A549 (cell line): ENCODE results near the gene OGDH. TPM values are rescaled to one million over a fixed set of nuclear protein-coding genes. Genes with fewer than 3 reads are reported as not detected.

Experiments
- ATAC-seq, 2 experiments: fragments of 200-7000 bp in 1 of 2; fragments of >200 bp in 1 of 2; cut with Nextera tagmentation in 1 of 2; cut with Tn5 transposase in 1 of 2; 3 replicates each; pipeline versions ENCODE4 v1.8.0 to v1.9.1; 2018 to 2020; ENCODE audit warnings: mild to moderate bottlenecking in 1 of 2, moderate library complexity in 1 of 2
- CTCF ChIA-PET: fragments of 300-600 bp; sonication (Branson Sonifier 250); formaldehyde crosslinking; extraction: SDS; loops from one replicate; lab custom pipeline; 2021; ENCODE audit warnings: antibody characterized with exemption, inconsistent platforms; lab: Yijun Ruan, JAX
- POLR2A ChIA-PET: fragments of 350-600 bp; formaldehyde crosslinking; extraction: SDS; loops from one replicate; lab custom pipeline; 2021; ENCODE audit warnings: antibody characterized with exemption, inconsistent platforms; lab: Yijun Ruan, JAX
- DNase-seq, 2 experiments: peaks; one replicate each; pipeline versions ENCODE4 v3.0.0 to v3.0.0-alpha.2; 2011 to 2016; ENCODE audit warnings: low read depth in 1 of 2, low spot score in 1 of 2
- FAIRE-seq: peaks from 2 replicates; lab custom pipeline; 2011; peaks lifted over from hg19 to GRCh38; lab: Jason Lieb, UNC
- H3K27ac ChIP-seq, 2 experiments: fragments of >200 bp; sonication (Bioruptor Twin); formaldehyde crosslinking; 3 replicates each; pipeline ENCODE4 v1.5.1; 2016 to 2017
- H3K4me1 ChIP-seq: fragments of >200 bp; sonication (Bioruptor Twin); formaldehyde crosslinking; 3 replicates; pipeline ENCODE4 v1.6.1; 2016
- H3K4me2 ChIP-seq: fragments of >200 bp; sonication (Bioruptor Twin); formaldehyde crosslinking; 3 replicates; pipeline ENCODE4 v1.6.1; 2016
- H3K4me3 ChIP-seq: fragments of >200 bp; sonication (Bioruptor Twin); formaldehyde crosslinking; 3 replicates; pipeline ENCODE4 v1.5.1; 2016
- H3K9me3 ChIP-seq: fragments of >200 bp; sonication (Bioruptor Twin); formaldehyde crosslinking; 3 replicates; pipeline ENCODE4 v1.6.1; 2016
- ATOH8 ChIP-seq: fragments of 250-450 bp; sonication (Bioruptor Pico); IDR thresholded peaks from 2 replicates; pipeline ENCODE4 v1.5.0; 2020; ENCODE audit warnings: low read depth, mild to moderate bottlenecking, moderate library complexity
- BHLHE40 ChIP-seq: IDR thresholded peaks from 2 replicates; pipeline ENCODE4 v1.6.1; 2012; ENCODE audit warnings: low read depth, low read length, inconsistent platforms
- CEBPB ChIP-seq, 2 experiments: fragments of >200 bp in 1 of 2; sonication (Bioruptor Twin) in 1 of 2; formaldehyde crosslinking in 1 of 2; IDR thresholded peaks; 2 replicates each; pipeline ENCODE4 v1.6.1; 2012 to 2016
- EHF ChIP-seq: fragments of 250-450 bp; sonication (Bioruptor Pico); IDR thresholded peaks from 2 replicates; pipeline ENCODE4 v1.5.0; 2020; ENCODE audit warnings: mild to moderate bottlenecking
- EHMT2 ChIP-seq: fragments of 200-600 bp; sonication (generic); IDR thresholded peaks from 2 replicates; pipeline ENCODE4 v1.6.1; 2016; ENCODE audit warnings: antibody characterized with exemption, low read depth, mild to moderate bottlenecking, moderate library complexity
- FOSB ChIP-seq: fragments of 250-450 bp; sonication (Bioruptor Pico); IDR thresholded peaks from 2 replicates; pipeline ENCODE4 v1.5.0; 2020; ENCODE audit warnings: mild to moderate bottlenecking, moderate library complexity
- FOXS1 ChIP-seq: fragments of 250-450 bp; sonication (Bioruptor Pico); IDR thresholded peaks from 2 replicates; pipeline ENCODE4 v1.5.0; 2020; ENCODE audit warnings: mild to moderate bottlenecking, moderate library complexity
- GATA3 ChIP-seq: IDR thresholded peaks from 2 replicates; pipeline ENCODE4 v1.6.1; 2012; ENCODE audit warnings: borderline replicate concordance
- HDAC2 ChIP-seq: fragments of 200-600 bp; sonication (generic); IDR thresholded peaks from 2 replicates; pipeline ENCODE4 v1.6.1; 2016
- HEYL ChIP-seq: fragments of 250-450 bp; sonication (Bioruptor Pico); IDR thresholded peaks from 2 replicates; pipeline ENCODE4 v1.8.0; 2021; ENCODE audit warnings: mild to moderate bottlenecking, moderate library complexity
- HOXA7 ChIP-seq: fragments of 250-450 bp; sonication (Bioruptor Pico); IDR thresholded peaks from 2 replicates; pipeline ENCODE4 v1.5.0; 2020; ENCODE audit warnings: mild to moderate bottlenecking, moderate library complexity
- JUN ChIP-seq, 2 experiments: fragments of >200 bp; sonication (Bioruptor Twin); formaldehyde crosslinking; IDR thresholded peaks; 2 replicates in 1 of 2; 3 replicates in 1 of 2; pipeline ENCODE4 v1.6.1; 2016 to 2017
- RAD21 ChIP-seq, 2 experiments: fragments of >200 bp in 1 of 2; sonication (Bioruptor Twin) in 1 of 2; formaldehyde crosslinking in 1 of 2; IDR thresholded peaks in 1 of 2; conservative IDR thresholded peaks in 1 of 2; 2 replicates in 1 of 2; 3 replicates in 1 of 2; pipeline ENCODE4 v1.6.1; 2012 to 2018; ENCODE audit warnings: inconsistent platforms in 1 of 2
- RNF2 ChIP-seq: fragments of 200-600 bp; sonication (generic); IDR thresholded peaks from 2 replicates; pipeline ENCODE4 v1.6.1; 2016; ENCODE audit warnings: low read depth, mild to moderate bottlenecking, antibody characterized with exemption, moderate library complexity, borderline replicate concordance
- SMC3 ChIP-seq: fragments of >200 bp; sonication (Bioruptor Twin); formaldehyde crosslinking; IDR thresholded peaks from 3 replicates; pipeline ENCODE4 v1.6.1; 2018; ENCODE audit warnings: inconsistent platforms
- TP53 ChIP-seq: fragments of 250-450 bp; sonication (Bioruptor Pico); IDR thresholded peaks from 2 replicates; pipeline ENCODE4 v1.5.0; 2021; ENCODE audit warnings: mild to moderate bottlenecking, moderate library complexity
- ZSCAN20 ChIP-seq: fragments of 250-450 bp; sonication (Bioruptor Pico); IDR thresholded peaks from 2 replicates; pipeline ENCODE4 v1.8.0; 2022; ENCODE audit warnings: mild to moderate bottlenecking, moderate library complexity
- WGBS: methylation state at CpG from one replicate; pipeline ENCODE4 v1.1.6; 2017; ENCODE audit errors: missing lambda C conversion rate; 5-methylcytosine and 5-hydroxymethylcytosine counted together
- polyA plus RNA-seq, 4 experiments: library from polyadenylated mRNA; depleted of rRNA in 3 of 4; stranded (reverse); fragments of >200 nt; fragmentation: RNase III in 1 of 4; extraction: RNeasy Plus Mini Kit Qiagen cat#74134 plus additional on column Dnase treatment in 1 of 4; gene quantifications; 2 replicates in 3 of 4; 3 replicates in 1 of 4; pipeline ENCODE4 v1.2.3, GENCODE V29; 2011 to 2017
- TF ChIP-seq, protein P1 (sequence below): fragments of 150-350 bp; IDR thresholded peaks from 2 replicates; pipeline ENCODE4 v1.6.1; 2014; ENCODE audit warnings: low read depth, mild to moderate bottlenecking, low read length
- TF ChIP-seq, protein P2 (sequence below): fragments of 200-600 bp; sonication (generic); IDR thresholded peaks from 2 replicates; pipeline ENCODE4 v1.6.1; 2016; ENCODE audit warnings: antibody characterized with exemption, mild to moderate bottlenecking, moderate library complexity
- TF ChIP-seq, protein P3 (sequence below): IDR thresholded peaks from 2 replicates; pipeline ENCODE4 v1.6.1; 2012
- TF ChIP-seq, protein P4 (sequence below): IDR thresholded peaks from 2 replicates; pipeline ENCODE4 v1.6.1; 2012

OGDH gene
- polyA plus RNA-seq, 2 of the 4 experiments (the other 2 are of a cell fraction), result 32.5 to 38.8 TPM

DNA sequence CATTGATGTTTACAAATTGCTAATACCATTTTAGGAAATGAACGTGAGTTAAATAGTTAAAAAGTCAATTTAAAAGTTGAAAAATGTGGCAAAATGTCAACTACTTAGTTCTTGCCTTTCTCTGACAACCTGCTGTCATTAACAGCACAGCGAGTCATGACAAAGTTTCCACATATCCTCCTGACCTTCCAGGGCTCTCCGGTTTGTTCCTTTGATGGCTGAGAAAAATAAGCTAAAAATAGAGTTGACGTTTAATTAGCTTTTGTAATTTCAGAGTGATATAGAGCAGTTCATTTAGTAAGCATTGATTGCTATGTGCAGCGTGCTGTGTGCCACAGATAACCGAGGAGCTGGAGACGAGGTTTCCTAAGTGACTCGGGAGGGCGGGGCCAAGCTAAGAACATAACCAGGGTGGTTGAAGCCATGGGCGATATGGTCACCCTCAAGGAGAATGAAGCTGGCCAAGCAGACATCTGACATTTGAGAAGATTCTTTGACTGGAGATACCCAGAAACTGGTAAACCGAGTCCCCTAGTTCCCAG is 47.9 kb downstream of the OGDH start:
- no peak for DNase-seq
- H3K9me3 ChIP-seq, result peaks cover 5% of the 10 kb centered on the region; the same call in 1 of the 3 replicates
- CTCF ChIA-PET, result no interaction called here
- WGBS, result 89% methylated on average over 11 of the region's 11 CpGs
- H3K4me3 ChIP-seq, result no peak overlapping the region
- H3K4me2 ChIP-seq, result no peak overlapping the region
- POLR2A ChIA-PET, result no interaction called here
- no peaks in the 10 kb centered on the region for H3K4me1 ChIP-seq
- ATAC-seq, result no peak
- H3K27ac ChIP-seq, result no peak overlapping the region
- FAIRE-seq, result no peak
- no peak for TF ChIP-seq EHMT2
- no peak for TF ChIP-seq JUN (IDR thresholded peaks at IDR 0.05)
- no peak for TF ChIP-seq HEYL (CRISPR knock-in tag)
- no peak for TF ChIP-seq TP53 (CRISPR knock-in tag)
- TF ChIP-seq RAD21 (conservative IDR thresholded peaks at IDR 0.05 in 1 of 2, IDR thresholded peaks at IDR 0.05 in 1 of 2), result no peak

DNA sequence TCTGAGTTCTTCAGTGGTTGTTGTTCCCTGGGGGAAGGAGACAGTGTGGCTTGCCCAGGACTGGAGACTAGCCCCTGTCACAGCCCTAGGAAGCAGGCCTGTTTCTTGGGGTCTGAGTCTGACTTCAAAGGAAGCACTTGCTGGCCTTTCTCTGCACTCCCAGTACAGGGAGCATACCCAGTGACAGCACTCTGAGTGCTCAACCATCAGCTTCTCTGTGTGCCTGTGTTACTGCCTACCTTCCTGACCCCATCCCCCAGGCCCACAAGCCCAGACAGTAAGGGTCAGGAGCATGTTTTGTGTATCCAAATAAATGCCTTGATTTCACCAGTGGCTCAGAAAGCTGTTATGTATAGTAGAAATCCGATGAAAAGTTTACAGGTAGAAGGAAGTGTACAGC is 48.9 kb downstream of the OGDH start:
- Histone ChIP-seq H3K4me3 (no peak overlapping the region), H3K27ac (no peak overlapping the region), H3K4me1 (no peaks in the 10 kb centered on the region), H3K4me2 (no peak overlapping the region), H3K9me3 (peaks cover 5% of the 10 kb centered on the region; the same call in 1 of the 3 replicates)
- ChIA-PET POLR2A (no interaction called here), CTCF (interaction anchor here (1.1 to 1.9 kb wide), 4 partner anchors 13 to 318 kb away, joined by 3 to 4 read pairs (median 3); no protein-coding TSS in a partner anchor)
- ATAC-seq (0 out of 6 replicates have a peak, but pooled peaks of 1 of the 2 experiments have one; percentile 47), DNase-seq (no peak), FAIRE-seq (no peak)
- TF ChIP-seq HOXA7 (CRISPR knock-in tag) (no peak), SMC3 (no peak), ZSCAN20 (CRISPR knock-in tag) (no peak), FOXS1 (CRISPR knock-in tag) (no peak), BHLHE40 (no peak), FOSB (no peak)
- TF ChIP-seq, protein P1, sequence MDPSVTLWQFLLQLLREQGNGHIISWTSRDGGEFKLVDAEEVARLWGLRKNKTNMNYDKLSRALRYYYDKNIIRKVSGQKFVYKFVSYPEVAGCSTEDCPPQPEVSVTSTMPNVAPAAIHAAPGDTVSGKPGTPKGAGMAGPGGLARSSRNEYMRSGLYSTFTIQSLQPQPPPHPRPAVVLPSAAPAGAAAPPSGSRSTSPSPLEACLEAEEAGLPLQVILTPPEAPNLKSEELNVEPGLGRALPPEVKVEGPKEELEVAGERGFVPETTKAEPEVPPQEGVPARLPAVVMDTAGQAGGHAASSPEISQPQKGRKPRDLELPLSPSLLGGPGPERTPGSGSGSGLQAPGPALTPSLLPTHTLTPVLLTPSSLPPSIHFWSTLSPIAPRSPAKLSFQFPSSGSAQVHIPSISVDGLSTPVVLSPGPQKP, result no peak
- TF ChIP-seq, protein P2, sequence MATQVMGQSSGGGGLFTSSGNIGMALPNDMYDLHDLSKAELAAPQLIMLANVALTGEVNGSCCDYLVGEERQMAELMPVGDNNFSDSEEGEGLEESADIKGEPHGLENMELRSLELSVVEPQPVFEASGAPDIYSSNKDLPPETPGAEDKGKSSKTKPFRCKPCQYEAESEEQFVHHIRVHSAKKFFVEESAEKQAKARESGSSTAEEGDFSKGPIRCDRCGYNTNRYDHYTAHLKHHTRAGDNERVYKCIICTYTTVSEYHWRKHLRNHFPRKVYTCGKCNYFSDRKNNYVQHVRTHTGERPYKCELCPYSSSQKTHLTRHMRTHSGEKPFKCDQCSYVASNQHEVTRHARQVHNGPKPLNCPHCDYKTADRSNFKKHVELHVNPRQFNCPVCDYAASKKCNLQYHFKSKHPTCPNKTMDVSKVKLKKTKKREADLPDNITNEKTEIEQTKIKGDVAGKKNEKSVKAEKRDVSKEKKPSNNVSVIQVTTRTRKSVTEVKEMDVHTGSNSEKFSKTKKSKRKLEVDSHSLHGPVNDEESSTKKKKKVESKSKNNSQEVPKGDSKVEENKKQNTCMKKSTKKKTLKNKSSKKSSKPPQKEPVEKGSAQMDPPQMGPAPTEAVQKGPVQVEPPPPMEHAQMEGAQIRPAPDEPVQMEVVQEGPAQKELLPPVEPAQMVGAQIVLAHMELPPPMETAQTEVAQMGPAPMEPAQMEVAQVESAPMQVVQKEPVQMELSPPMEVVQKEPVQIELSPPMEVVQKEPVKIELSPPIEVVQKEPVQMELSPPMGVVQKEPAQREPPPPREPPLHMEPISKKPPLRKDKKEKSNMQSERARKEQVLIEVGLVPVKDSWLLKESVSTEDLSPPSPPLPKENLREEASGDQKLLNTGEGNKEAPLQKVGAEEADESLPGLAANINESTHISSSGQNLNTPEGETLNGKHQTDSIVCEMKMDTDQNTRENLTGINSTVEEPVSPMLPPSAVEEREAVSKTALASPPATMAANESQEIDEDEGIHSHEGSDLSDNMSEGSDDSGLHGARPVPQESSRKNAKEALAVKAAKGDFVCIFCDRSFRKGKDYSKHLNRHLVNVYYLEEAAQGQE, result no peak
- 27% methylated on average over 1 of the region's 1 CpG for WGBS

- FAIRE-seq (no peak), ATAC-seq (no peak), DNase-seq (no peak)
- POLR2A ChIA-PET, result no interaction called here
- CTCF ChIA-PET, result interaction anchor here (0.7 to 0.8 kb wide), 2 partner anchors 70 to 538 kb away, joined by 3 to 4 read pairs; no protein-coding TSS in a partner anchor
- Histone ChIP-seq H3K4me2 (no peak overlapping the region), H3K9me3 (peaks cover 20% of the 10 kb centered on the region; the same call in 2 of the 3 replicates), H3K4me1 (no peaks in the 10 kb centered on the region), H3K4me3 (no peak overlapping the region), H3K27ac (no peak overlapping the region)
- 87% methylated on average over 7 of the region's 7 CpGs for WGBS
- TF ChIP-seq HDAC2, result no peak
- no peak for TF ChIP-seq RNF2
- TF ChIP-seq, protein P3, sequence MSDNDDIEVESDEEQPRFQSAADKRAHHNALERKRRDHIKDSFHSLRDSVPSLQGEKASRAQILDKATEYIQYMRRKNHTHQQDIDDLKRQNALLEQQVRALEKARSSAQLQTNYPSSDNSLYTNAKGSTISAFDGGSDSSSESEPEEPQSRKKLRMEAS, result no peak
- TF ChIP-seq, protein P4, sequence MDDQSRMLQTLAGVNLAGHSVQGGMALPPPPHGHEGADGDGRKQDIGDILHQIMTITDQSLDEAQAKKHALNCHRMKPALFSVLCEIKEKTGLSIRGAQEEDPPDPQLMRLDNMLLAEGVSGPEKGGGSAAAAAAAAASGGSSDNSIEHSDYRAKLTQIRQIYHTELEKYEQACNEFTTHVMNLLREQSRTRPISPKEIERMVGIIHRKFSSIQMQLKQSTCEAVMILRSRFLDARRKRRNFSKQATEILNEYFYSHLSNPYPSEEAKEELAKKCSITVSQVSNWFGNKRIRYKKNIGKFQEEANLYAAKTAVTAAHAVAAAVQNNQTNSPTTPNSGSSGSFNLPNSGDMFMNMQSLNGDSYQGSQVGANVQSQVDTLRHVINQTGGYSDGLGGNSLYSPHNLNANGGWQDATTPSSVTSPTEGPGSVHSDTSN, result no peak
- TF ChIP-seq ATOH8 (CRISPR knock-in tag), result no peak
- TF ChIP-seq, protein P2, result no peak
- TF ChIP-seq EHF (CRISPR knock-in tag), result no peak
- no peak for TF ChIP-seq GATA3
- TF ChIP-seq TP53 (CRISPR knock-in tag), result no peak
- TF ChIP-seq CEBPB (IDR thresholded peaks at IDR 0.05), result no peak
These were observed 52.6 kb downstream of the OGDH start for GRCh38 chr7:44658979-44659378.
